Naive B cell (primary cell): ENCODE measurements around the gene EDNRA. TPM values are rescaled to one million over a fixed set of nuclear protein-coding genes. Genes with fewer than 3 reads are reported as not detected.

Experiments used
- ATAC-seq, 2 donors: fragments of 150-1000 bp; cut with Tn5 transposase; 2 replicates each; pipeline ENCODE4 v1.10.0; 2021; ENCODE audit warnings: low read depth in 2 of 2, mild to moderate bottlenecking in 2 of 2, moderate library complexity in 2 of 2
- DNase-seq: peaks from one replicate; pipeline ENCODE4 v3.0.0; 2022
- H3K27ac Mint-ChIP-seq, 6 donors: one replicate each; pipeline ENCODE4 v1.8.0; 2020 to 2022; ENCODE audit warnings: mild to moderate bottlenecking in 6 of 6, mixed read lengths in 6 of 6, moderate library complexity in 5 of 6, inconsistent platforms in 2 of 6
- H3K27me3 Mint-ChIP-seq, 3 donors: one replicate each; pipeline ENCODE4 v1.8.0; 2021 to 2022; ENCODE audit warnings: mixed read lengths in 3 of 3, mild to moderate bottlenecking in 1 of 3
- H3K36me3 Mint-ChIP-seq, 2 donors: one replicate each; pipeline ENCODE4 v1.8.0; 2020 to 2022; ENCODE audit warnings: mixed read lengths in 2 of 2, inconsistent platforms in 1 of 2, mild to moderate bottlenecking in 1 of 2
- H3K4me1 Mint-ChIP-seq, 3 donors: one replicate each; pipeline ENCODE4 v1.8.0; 2020 to 2022; ENCODE audit warnings: mixed read lengths in 3 of 3, inconsistent platforms in 1 of 3, mild to moderate bottlenecking in 1 of 3, moderate library complexity in 1 of 3
- H3K4me3 Mint-ChIP-seq, 8 donors: one replicate each; pipeline ENCODE4 v1.8.0; 2020 to 2022; ENCODE audit warnings: mild to moderate bottlenecking in 8 of 8, mixed read lengths in 8 of 8, moderate library complexity in 8 of 8, inconsistent platforms in 2 of 8
- H3K9me3 Mint-ChIP-seq, 7 donors: one replicate each; pipeline ENCODE4 v1.8.0; 2020 to 2022; ENCODE audit warnings: mixed read lengths in 7 of 7, mild to moderate bottlenecking in 5 of 7, inconsistent platforms in 2 of 7, moderate library complexity in 1 of 7
- polyA plus RNA-seq, 6 donors: library from polyadenylated mRNA; unstranded; fragments of 300-500 nt; fragmentation: Illumina TruSeq; gene quantifications; one replicate each; pipeline ENCODE4 v1.2.3, GENCODE V29; 2021; ENCODE audit warnings: low read depth in 6 of 6

The EDNRA gene
- polyA plus RNA-seq, 6 donors from 2014 or later: not detected

GRCh38 chr4:147482281-147482680 is 1.4 kb downstream of the EDNRA start:
- Mint-ChIP-seq H3K36me3 (no peaks in the 10 kb centered on the region), H3K4me3 (no peak overlapping the region), H3K27me3 (peaks cover 18 to 27% (median 19%) of the 10 kb centered on the region in 3 donors), H3K4me1 (no peaks in the 10 kb centered on the region), H3K27ac (no peak overlapping the region), H3K9me3 (peaks cover 0 to 7% (median 4%) of the 10 kb centered on the region in 7 donors)
- DNase-seq (no peak), ATAC-seq (no peak)

GRCh38 chr4:147485167-147485566 is 4.3 kb downstream of the EDNRA start:
- DNase-seq (no peak), ATAC-seq (no peak)
- H3K4me3 Mint-ChIP-seq: no peak overlapping the region
- no peak overlapping the region for H3K27ac Mint-ChIP-seq
- H3K9me3 Mint-ChIP-seq: peaks cover 0 to 4% (median 0%) of the 10 kb centered on the region in 7 donors
- no peaks in the 10 kb centered on the region for H3K4me1 Mint-ChIP-seq
- peaks cover 10 to 18% (median 15%) of the 10 kb centered on the region in 3 donors for H3K27me3 Mint-ChIP-seq
- no peaks in the 10 kb centered on the region for H3K36me3 Mint-ChIP-seq

- H3K4me3 Mint-ChIP-seq: no peak overlapping the region
- DNase-seq (no peak), ATAC-seq (no peak)
- peaks cover 3 to 5% (median 5%) of the 10 kb centered on the region in 3 donors for H3K27me3 Mint-ChIP-seq
- H3K9me3 Mint-ChIP-seq: peaks cover 0 to 2% (median 0%) of the 10 kb centered on the region in 7 donors
- no peaks in the 10 kb centered on the region for H3K4me1 Mint-ChIP-seq
- no peak overlapping the region for H3K27ac Mint-ChIP-seq
- H3K36me3 Mint-ChIP-seq: no peaks in the 10 kb centered on the region
These were observed 6.7 kb downstream of the EDNRA start for GRCh38 chr4:147487616-147488015.

- Mint-ChIP-seq H3K9me3 (peaks cover 0 to 2% (median 0%) of the 10 kb centered on the region in 7 donors), H3K4me1 (no peaks in the 10 kb centered on the region), H3K27ac (no peak overlapping the region), H3K4me3 (no peak overlapping the region), H3K27me3 (peaks cover 0 to 4% (median 0%) of the 10 kb centered on the region in 3 donors), H3K36me3 (no peaks in the 10 kb centered on the region)
- no peak for ATAC-seq
- DNase-seq: no peak
These were observed 7.7 kb downstream of the EDNRA start for GRCh38 chr4:147488556-147488955.

GRCh38 chr4:147491086-147491485 is 10.2 kb downstream of the EDNRA start:
- Mint-ChIP-seq H3K4me1 (no peaks in the 10 kb centered on the region), H3K27ac (no peak overlapping the region), H3K36me3 (no peaks in the 10 kb centered on the region), H3K9me3 (peaks cover 0 to 6% (median 0%) of the 10 kb centered on the region in 7 donors), H3K27me3 (peaks cover 4 to 7% (median 5%) of the 10 kb centered on the region in 3 donors), H3K4me3 (no peak overlapping the region)
- DNase-seq (no peak), ATAC-seq (no peak)

- H3K4me1 Mint-ChIP-seq: no peaks in the 10 kb centered on the region
- no peak overlapping the region for H3K27ac Mint-ChIP-seq
- H3K36me3 Mint-ChIP-seq: no peaks in the 10 kb centered on the region
- H3K9me3 Mint-ChIP-seq: peaks cover 0 to 6% (median 0%) of the 10 kb centered on the region in 7 donors
- H3K27me3 Mint-ChIP-seq: peaks cover 0 to 7% (median 5%) of the 10 kb centered on the region in 3 donors
- ATAC-seq: no peak
- DNase-seq: no peak
- no peak overlapping the region for H3K4me3 Mint-ChIP-seq
These were observed 11.4 kb downstream of the EDNRA start for GRCh38 chr4:147492306-147492705.

GRCh38 chr4:147492761-147493160 is 11.9 kb downstream of the EDNRA start:
- ATAC-seq (no peak), DNase-seq (no peak)
- Mint-ChIP-seq H3K36me3 (no peaks in the 10 kb centered on the region), H3K4me1 (no peaks in the 10 kb centered on the region), H3K9me3 (peaks cover 0 to 6% (median 0%) of the 10 kb centered on the region in 7 donors), H3K27ac (no peak overlapping the region), H3K4me3 (no peak overlapping the region), H3K27me3 (peaks cover 0 to 7% (median 5%) of the 10 kb centered on the region in 3 donors)

- H3K4me3 Mint-ChIP-seq: no peak overlapping the region
- H3K9me3 Mint-ChIP-seq: peaks cover 0 to 6% (median 0%) of the 10 kb centered on the region in 7 donors
- ATAC-seq (no peak), DNase-seq (no peak)
- H3K27me3 Mint-ChIP-seq: peaks cover 0 to 7% (median 5%) of the 10 kb centered on the region in 3 donors
- no peaks in the 10 kb centered on the region for H3K4me1 Mint-ChIP-seq
- no peak overlapping the region for H3K27ac Mint-ChIP-seq
- no peaks in the 10 kb centered on the region for H3K36me3 Mint-ChIP-seq
These were observed 12.4 kb downstream of the EDNRA start for GRCh38 chr4:147493307-147493706.

- H3K36me3 Mint-ChIP-seq: no peaks in the 10 kb centered on the region
- H3K27me3 Mint-ChIP-seq: peaks cover 0 to 7% (median 5%) of the 10 kb centered on the region in 3 donors
- no peak overlapping the region for H3K4me3 Mint-ChIP-seq
- DNase-seq (no peak), ATAC-seq (no peak)
- peaks cover 0 to 6% (median 0%) of the 10 kb centered on the region in 7 donors for H3K9me3 Mint-ChIP-seq
- H3K27ac Mint-ChIP-seq: no peak overlapping the region
- no peaks in the 10 kb centered on the region for H3K4me1 Mint-ChIP-seq
These were observed 13.4 kb downstream of the EDNRA start for GRCh38 chr4:147494301-147494700.

- H3K27ac Mint-ChIP-seq: no peak overlapping the region
- H3K36me3 Mint-ChIP-seq: no peaks in the 10 kb centered on the region
- peaks cover 0 to 6% (median 0%) of the 10 kb centered on the region in 7 donors for H3K9me3 Mint-ChIP-seq
- DNase-seq: no peak
- ATAC-seq: no peak
- no peak overlapping the region for H3K4me3 Mint-ChIP-seq
- H3K27me3 Mint-ChIP-seq: peaks cover 0 to 7% (median 5%) of the 10 kb centered on the region in 3 donors
- no peaks in the 10 kb centered on the region for H3K4me1 Mint-ChIP-seq
These were observed 15.6 kb downstream of the EDNRA start for GRCh38 chr4:147496500-147496899.

- Mint-ChIP-seq H3K27ac (peak overlapping the region in 1 of 6 donors; percentile 21), H3K4me1 (no peaks in the 10 kb centered on the region), H3K9me3 (peaks cover 0 to 6% (median 0%) of the 10 kb centered on the region in 7 donors), H3K36me3 (no peaks in the 10 kb centered on the region), H3K27me3 (peaks cover 0 to 7% (median 5%) of the 10 kb centered on the region in 3 donors), H3K4me3 (no peak overlapping the region)
- DNase-seq (no peak), ATAC-seq (no peak)
These were observed 17.2 kb downstream of the EDNRA start for GRCh38 chr4:147498031-147498660.

- peaks cover 9 to 16% (median 10%) of the 10 kb centered on the region in 3 donors for H3K27me3 Mint-ChIP-seq
- H3K36me3 Mint-ChIP-seq: no peaks in the 10 kb centered on the region
- H3K4me3 Mint-ChIP-seq: no peak overlapping the region
- no peaks in the 10 kb centered on the region for H3K9me3 Mint-ChIP-seq
- ATAC-seq (no peak), DNase-seq (no peak)
- H3K27ac Mint-ChIP-seq: no peak overlapping the region
- no peaks in the 10 kb centered on the region for H3K4me1 Mint-ChIP-seq
These were observed 27.4 kb downstream of the EDNRA start for GRCh38 chr4:147508346-147508745.

GRCh38 chr4:147509386-147509785 is 28.5 kb downstream of the EDNRA start:
- ATAC-seq: no peak
- no peaks in the 10 kb centered on the region for H3K9me3 Mint-ChIP-seq
- peaks cover 10 to 19% (median 15%) of the 10 kb centered on the region in 3 donors for H3K27me3 Mint-ChIP-seq
- H3K4me1 Mint-ChIP-seq: no peaks in the 10 kb centered on the region
- no peak overlapping the region for H3K27ac Mint-ChIP-seq
- no peaks in the 10 kb centered on the region for H3K36me3 Mint-ChIP-seq
- no peak for DNase-seq
- no peak overlapping the region for H3K4me3 Mint-ChIP-seq

GRCh38 chr4:147510962-147511668 is 30.2 kb downstream of the EDNRA start:
- Mint-ChIP-seq H3K4me1 (no peaks in the 10 kb centered on the region), H3K36me3 (no peaks in the 10 kb centered on the region), H3K27ac (no peak overlapping the region), H3K9me3 (no peaks in the 10 kb centered on the region), H3K4me3 (no peak overlapping the region), H3K27me3 (peaks cover 10 to 25% (median 15%) of the 10 kb centered on the region in 3 donors)
- ATAC-seq (no peak), DNase-seq (no peak)
